ENCODE measurements around the gene ENOSF1. TPM values are rescaled to one million over a fixed set of nuclear protein-coding genes. Genes with fewer than 3 reads are reported as not detected.
A peak's percentile ranks its signal among the peaks of the same experiment; 100 is the strongest.

The ENOSF1 gene
- total RNA-seq, 1 donor = 49.5 TPM

DNA sequence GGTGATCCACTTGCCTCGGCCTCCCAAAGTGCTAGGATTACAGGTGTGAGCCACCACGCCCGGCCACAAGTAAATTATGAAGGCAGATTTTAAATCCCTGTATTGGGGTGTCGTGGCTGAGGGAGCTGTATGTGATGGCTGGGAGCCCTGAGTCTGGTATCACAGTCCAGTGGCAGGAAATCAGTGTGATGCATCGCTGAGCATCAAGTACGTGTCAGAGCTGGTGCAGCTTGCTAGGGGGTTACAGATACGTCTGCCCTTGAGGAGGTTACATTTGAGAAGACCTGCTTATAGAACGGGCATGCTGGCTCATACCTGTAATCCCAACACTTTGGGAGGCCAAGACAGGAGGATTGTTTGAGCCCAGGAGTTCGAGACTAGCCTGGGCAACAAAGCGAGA lies 4.3 kb downstream of the ENOSF1 start:
- DNase-seq (ENCODE audit: low read depth) = no peak
- no peak overlapping the region for H3K4me3 ChIP-seq (ENCODE audit: low read depth, low read length)
- TF ChIP-seq CTCF (IDR thresholded peaks at IDR 0.05; ENCODE audit: insufficient read depth, low read length) = no peak

DNA sequence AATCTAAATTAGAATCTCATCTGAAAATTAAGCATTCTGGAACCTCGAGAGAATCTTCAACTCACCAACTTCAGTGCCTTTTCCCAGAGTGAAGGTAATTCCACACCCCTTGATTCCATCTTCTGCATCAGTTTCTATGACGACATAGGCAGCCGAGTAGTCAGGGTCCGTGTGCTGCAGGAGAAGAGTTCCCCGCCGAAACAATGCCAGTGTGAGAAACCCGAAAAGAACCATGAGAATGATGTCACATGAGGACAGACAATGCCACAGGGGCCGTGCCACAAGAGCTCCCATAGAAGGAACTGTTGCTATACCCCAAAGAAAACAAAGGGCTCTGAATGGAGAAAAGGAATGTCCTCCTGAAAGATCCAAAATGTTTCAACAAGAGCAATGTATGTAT lies 6.0 kb downstream of the ENOSF1 start:
- no peak overlapping the region for H3K4me3 ChIP-seq (ENCODE audit: low read depth, low read length)
- DNase-seq (ENCODE audit: low read depth) = no peak
- TF ChIP-seq CTCF (IDR thresholded peaks at IDR 0.05; ENCODE audit: insufficient read depth, low read length) = no peak

- no peak overlapping the region for H3K4me3 ChIP-seq (ENCODE audit: low read depth, low read length)
- no peak for TF ChIP-seq CTCF (IDR thresholded peaks at IDR 0.05; ENCODE audit: insufficient read depth, low read length)
These were observed 9.0 kb downstream of the ENOSF1 start for GRCh38 chr18:703213-703967.

GRCh38 chr18:697800-698199 lies 14.6 kb downstream of the ENOSF1 start:
- no peak overlapping the region for H3K4me3 ChIP-seq (ENCODE audit: low read depth, low read length)
- no peak for DNase-seq (ENCODE audit: low read depth)
- no peak for TF ChIP-seq CTCF (IDR thresholded peaks at IDR 0.05; ENCODE audit: insufficient read depth, low read length)

More at GRCh38 chr18:703213-703967, 9.0 kb downstream of the ENOSF1 start:
- DNase-seq (ENCODE audit: low read depth) = peak; percentile 70

- H3K4me3 ChIP-seq (ENCODE audit: low read depth, low read length) = no peak overlapping the region
- DNase-seq (ENCODE audit: low read depth) = no peak
- TF ChIP-seq CTCF (IDR thresholded peaks at IDR 0.05; ENCODE audit: insufficient read depth, low read length) = no peak
These were observed 15.4 kb downstream of the ENOSF1 start for GRCh38 chr18:697012-697411.

GRCh38 chr18:693466-694187 lies 18.8 kb downstream of the ENOSF1 start:
- TF ChIP-seq CTCF (IDR thresholded peaks at IDR 0.05; ENCODE audit: insufficient read depth, low read length) = no peak
- no peak overlapping the region for H3K4me3 ChIP-seq (ENCODE audit: low read depth, low read length)
- DNase-seq (ENCODE audit: low read depth) = no peak
